Vein endothelial cell (primary cell): ENCODE data around the gene ADAM29. TPM values are rescaled to one million over a fixed set of nuclear protein-coding genes. Genes with fewer than 3 reads are reported as not detected.

Experiments used
- small RNA-seq: library from RNA; depleted of rRNA; stranded (forward); fragments of <200 nt; gene quantifications from one replicate; pipeline ENCODE3, GENCODE V24; 2012
- total RNA-seq: library from RNA; depleted of rRNA; stranded (reverse); fragments of >200 nt; gene quantifications from 2 replicates; pipeline ENCODE4 v1.2.3, GENCODE V29; 2012

Gene ADAM29
- not detected in 2 replicates for total RNA-seq

GRCh38 chr4:174918058-174918457 is at the start of gene ADAM29:
Gene ADAM29 (plus strand): TSS chr4:174918358. CDS start chr4:174975526, 57,168 bp downstream.

Small RNA genes within 50 kb of the gene (small RNA-seq; reads per million reads assigned to genes)
- gene AC105914.1: not detected

Other genes with a start within 250 kb of the ADAM29 start
- not detected in 2 replicates for gene GLRA3, start 89.1 kb upstream of the ADAM29 start, total RNA-seq